ENCODE data around the gene TENM4.

TENM4 gene

DNA sequence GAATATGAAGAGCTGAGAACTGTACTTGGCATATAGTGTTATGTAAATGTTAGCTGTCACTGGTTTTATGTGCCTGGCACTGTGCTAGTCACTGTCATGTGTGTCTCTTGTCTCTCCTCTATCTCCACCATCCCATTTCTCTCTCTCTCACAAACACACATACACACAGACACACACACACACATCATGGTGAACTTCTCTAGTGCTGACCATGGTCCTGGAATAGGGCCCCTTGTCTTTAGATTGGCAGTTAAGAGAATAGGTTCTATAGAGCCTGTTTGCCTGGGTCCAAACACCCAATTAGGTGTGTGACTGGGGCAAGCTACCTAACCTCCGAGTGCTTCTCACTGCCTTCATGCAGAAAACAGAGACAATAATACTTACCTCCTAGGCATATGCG, 756.5 kb downstream of the TENM4 start:
- POLR2A ChIA-PET: no interaction called here
- Histone ChIP-seq H3K27ac (ENCODE audit: extremely low read depth, low read depth, low read length) (no peak overlapping the region), H3K4me3 (ENCODE audit: low read depth, low read length) (no peak overlapping the region), H3K36me3 (ENCODE audit: control insufficient read depth in 2 of 2, insufficient read depth in 1 of 2, low read length in 2 of 2) (no peaks in the 10 kb centered on the region), H3K4me1 (ENCODE audit: control insufficient read depth, insufficient read depth, low read length) (no peaks in the 10 kb centered on the region), H3K9me3 (ENCODE audit: control insufficient read depth, insufficient read depth, low read depth, low read length) (no peaks in the 10 kb centered on the region)
- CTCF ChIA-PET: interaction anchor here (0.8 to 1.6 kb wide), 2 partner anchors 15 to 38 kb away, joined by 3 to 6 read pairs; no protein-coding TSS in a partner anchor
- TF ChIP-seq, protein P1, sequence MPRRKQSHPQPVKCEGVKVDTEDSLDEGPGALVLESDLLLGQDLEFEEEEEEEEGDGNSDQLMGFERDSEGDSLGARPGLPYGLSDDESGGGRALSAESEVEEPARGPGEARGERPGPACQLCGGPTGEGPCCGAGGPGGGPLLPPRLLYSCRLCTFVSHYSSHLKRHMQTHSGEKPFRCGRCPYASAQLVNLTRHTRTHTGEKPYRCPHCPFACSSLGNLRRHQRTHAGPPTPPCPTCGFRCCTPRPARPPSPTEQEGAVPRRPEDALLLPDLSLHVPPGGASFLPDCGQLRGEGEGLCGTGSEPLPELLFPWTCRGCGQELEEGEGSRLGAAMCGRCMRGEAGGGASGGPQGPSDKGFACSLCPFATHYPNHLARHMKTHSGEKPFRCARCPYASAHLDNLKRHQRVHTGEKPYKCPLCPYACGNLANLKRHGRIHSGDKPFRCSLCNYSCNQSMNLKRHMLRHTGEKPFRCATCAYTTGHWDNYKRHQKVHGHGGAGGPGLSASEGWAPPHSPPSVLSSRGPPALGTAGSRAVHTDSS (tag by site-specific recombination; IDR thresholded peaks at IDR 0.05): no peak
- TF ChIP-seq, protein P2, sequence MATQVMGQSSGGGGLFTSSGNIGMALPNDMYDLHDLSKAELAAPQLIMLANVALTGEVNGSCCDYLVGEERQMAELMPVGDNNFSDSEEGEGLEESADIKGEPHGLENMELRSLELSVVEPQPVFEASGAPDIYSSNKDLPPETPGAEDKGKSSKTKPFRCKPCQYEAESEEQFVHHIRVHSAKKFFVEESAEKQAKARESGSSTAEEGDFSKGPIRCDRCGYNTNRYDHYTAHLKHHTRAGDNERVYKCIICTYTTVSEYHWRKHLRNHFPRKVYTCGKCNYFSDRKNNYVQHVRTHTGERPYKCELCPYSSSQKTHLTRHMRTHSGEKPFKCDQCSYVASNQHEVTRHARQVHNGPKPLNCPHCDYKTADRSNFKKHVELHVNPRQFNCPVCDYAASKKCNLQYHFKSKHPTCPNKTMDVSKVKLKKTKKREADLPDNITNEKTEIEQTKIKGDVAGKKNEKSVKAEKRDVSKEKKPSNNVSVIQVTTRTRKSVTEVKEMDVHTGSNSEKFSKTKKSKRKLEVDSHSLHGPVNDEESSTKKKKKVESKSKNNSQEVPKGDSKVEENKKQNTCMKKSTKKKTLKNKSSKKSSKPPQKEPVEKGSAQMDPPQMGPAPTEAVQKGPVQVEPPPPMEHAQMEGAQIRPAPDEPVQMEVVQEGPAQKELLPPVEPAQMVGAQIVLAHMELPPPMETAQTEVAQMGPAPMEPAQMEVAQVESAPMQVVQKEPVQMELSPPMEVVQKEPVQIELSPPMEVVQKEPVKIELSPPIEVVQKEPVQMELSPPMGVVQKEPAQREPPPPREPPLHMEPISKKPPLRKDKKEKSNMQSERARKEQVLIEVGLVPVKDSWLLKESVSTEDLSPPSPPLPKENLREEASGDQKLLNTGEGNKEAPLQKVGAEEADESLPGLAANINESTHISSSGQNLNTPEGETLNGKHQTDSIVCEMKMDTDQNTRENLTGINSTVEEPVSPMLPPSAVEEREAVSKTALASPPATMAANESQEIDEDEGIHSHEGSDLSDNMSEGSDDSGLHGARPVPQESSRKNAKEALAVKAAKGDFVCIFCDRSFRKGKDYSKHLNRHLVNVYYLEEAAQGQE (tag by site-specific recombination; IDR thresholded peaks at IDR 0.05): peak; percentile 96

DNA sequence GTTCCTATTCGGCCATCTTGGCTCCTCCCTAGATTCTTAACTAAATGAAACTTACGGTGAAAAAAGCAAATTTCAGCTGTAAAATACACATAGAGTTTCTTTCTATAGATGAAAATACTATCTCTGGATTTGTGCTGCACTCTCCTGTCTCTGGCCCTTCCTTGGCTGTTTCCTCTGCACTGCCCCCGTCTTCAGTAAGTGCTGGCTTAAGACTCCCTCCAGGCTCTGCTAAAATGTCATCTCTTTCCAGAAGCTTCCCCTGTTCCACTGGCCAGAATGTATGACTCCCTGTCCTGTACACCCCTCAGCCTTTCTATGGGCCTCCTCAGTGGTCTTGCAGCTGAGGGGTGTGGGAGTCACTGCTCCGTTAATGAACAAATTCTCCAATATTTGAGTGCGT, 757.1 kb downstream of the TENM4 start:
- TF ChIP-seq, protein P3, sequence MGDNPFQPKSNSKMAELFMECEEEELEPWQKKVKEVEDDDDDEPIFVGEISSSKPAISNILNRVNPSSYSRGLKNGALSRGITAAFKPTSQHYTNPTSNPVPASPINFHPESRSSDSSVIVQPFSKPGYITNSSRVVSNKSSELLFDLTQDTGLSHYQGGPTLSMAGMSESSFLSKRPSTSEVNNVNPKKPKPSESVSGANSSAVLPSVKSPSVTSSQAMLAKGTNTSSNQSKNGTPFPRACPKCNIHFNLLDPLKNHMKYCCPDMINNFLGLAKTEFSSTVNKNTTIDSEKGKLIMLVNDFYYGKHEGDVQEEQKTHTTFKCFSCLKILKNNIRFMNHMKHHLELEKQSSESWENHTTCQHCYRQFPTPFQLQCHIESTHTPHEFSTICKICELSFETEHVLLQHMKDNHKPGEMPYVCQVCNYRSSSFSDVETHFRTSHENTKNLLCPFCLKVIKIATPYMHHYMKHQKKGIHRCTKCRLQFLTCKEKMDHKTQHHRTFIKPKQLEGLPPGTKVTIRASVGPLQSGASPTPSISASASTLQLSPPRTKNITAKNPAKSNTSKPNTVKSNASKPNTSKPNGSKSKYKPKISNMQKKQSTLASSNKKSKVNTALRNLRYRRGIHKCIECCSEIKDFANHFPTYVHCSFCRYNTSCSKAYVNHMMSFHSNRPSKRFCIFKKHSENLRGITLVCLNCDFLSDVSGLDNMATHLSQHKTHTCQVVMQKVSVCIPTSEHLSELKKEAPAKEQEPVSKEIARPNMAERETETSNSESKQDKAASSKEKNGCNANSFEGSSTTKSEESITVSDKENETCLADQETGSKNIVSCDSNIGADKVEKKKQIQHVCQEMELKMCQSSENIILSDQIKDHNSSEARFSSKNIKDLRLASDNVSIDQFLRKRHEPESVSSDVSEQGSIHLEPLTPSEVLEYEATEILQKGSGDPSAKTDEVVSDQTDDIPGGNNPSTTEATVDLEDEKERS (tag by site-specific recombination; IDR thresholded peaks at IDR 0.05): no peak
- TF ChIP-seq, protein P4, sequence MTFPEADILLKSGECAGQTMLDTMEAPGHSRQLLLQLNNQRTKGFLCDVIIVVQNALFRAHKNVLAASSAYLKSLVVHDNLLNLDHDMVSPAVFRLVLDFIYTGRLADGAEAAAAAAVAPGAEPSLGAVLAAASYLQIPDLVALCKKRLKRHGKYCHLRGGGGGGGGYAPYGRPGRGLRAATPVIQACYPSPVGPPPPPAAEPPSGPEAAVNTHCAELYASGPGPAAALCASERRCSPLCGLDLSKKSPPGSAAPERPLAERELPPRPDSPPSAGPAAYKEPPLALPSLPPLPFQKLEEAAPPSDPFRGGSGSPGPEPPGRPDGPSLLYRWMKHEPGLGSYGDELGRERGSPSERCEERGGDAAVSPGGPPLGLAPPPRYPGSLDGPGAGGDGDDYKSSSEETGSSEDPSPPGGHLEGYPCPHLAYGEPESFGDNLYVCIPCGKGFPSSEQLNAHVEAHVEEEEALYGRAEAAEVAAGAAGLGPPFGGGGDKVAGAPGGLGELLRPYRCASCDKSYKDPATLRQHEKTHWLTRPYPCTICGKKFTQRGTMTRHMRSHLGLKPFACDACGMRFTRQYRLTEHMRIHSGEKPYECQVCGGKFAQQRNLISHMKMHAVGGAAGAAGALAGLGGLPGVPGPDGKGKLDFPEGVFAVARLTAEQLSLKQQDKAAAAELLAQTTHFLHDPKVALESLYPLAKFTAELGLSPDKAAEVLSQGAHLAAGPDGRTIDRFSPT (tag by site-specific recombination; IDR thresholded peaks at IDR 0.05): no peak
- TF ChIP-seq, protein P5, sequence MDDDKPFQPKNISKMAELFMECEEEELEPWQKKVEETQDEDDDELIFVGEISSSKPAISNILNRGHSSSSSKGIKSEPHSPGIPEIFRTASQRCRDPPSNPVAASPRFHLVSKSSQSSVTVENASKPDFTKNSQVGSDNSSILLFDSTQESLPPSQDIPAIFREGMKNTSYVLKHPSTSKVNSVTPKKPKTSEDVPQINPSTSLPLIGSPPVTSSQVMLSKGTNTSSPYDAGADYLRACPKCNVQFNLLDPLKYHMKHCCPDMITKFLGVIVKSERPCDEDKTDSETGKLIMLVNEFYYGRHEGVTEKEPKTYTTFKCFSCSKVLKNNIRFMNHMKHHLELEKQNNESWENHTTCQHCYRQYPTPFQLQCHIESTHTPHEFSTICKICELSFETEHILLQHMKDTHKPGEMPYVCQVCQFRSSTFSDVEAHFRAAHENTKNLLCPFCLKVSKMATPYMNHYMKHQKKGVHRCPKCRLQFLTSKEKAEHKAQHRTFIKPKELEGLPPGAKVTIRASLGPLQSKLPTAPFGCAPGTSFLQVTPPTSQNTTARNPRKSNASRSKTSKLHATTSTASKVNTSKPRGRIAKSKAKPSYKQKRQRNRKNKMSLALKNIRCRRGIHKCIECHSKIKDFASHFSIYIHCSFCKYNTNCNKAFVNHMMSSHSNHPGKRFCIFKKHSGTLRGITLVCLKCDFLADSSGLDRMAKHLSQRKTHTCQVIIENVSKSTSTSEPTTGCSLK (tag by site-specific recombination; IDR thresholded peaks at IDR 0.05): no peak
- Histone ChIP-seq H3K36me3 (ENCODE audit: control insufficient read depth in 2 of 2, insufficient read depth in 1 of 2, low read length in 2 of 2) (no peaks in the 10 kb centered on the region), H3K4me3 (ENCODE audit: low read depth, low read length) (no peak overlapping the region), H3K27ac (ENCODE audit: extremely low read depth, low read depth, low read length) (no peak overlapping the region), H3K9me3 (ENCODE audit: control insufficient read depth, insufficient read depth, low read depth, low read length) (no peaks in the 10 kb centered on the region), H3K4me1 (ENCODE audit: control insufficient read depth, insufficient read depth, low read length) (no peaks in the 10 kb centered on the region)
- ChIA-PET CTCF (interaction anchor here (0.8 to 1.6 kb wide), 2 partner anchors 15 to 37 kb away, joined by 3 to 6 read pairs; no protein-coding TSS in a partner anchor), POLR2A (no interaction called here)

DNA sequence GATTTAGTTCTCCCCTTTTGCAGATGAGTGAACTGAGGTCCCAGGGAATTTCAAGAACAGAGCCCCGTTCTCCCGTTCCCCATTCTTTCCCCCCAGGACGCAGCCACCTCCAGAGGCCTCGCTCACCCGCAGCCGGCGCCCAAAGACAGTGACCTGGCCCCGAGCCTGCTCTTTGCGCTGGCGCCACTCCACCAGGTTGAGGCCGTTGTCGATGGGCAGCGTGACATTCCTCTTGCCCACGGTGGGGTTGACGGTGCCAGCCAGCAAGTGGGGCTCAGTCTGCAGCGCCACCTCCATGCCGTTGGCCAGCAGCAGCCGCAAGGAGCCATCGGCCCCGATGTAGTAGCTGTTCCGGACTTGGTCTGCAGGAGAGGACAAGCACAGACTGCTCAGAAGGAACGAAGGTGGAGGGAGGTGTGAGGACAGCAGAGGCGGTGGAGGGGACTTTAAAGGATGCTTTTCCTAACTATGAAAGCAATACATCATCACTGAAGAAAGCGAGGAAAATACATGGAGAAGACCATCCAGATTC, 764.7 kb downstream of the TENM4 start:
- no peaks in the 10 kb centered on the region for H3K4me1 ChIP-seq (ENCODE audit: control insufficient read depth, insufficient read depth, low read length)
- TF ChIP-seq GLIS1 (tag by site-specific recombination; IDR thresholded peaks at IDR 0.05): no peak
- TF ChIP-seq, protein P6, sequence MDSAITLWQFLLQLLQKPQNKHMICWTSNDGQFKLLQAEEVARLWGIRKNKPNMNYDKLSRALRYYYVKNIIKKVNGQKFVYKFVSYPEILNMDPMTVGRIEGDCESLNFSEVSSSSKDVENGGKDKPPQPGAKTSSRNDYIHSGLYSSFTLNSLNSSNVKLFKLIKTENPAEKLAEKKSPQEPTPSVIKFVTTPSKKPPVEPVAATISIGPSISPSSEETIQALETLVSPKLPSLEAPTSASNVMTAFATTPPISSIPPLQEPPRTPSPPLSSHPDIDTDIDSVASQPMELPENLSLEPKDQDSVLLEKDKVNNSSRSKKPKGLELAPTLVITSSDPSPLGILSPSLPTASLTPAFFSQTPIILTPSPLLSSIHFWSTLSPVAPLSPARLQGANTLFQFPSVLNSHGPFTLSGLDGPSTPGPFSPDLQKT (IDR thresholded peaks at IDR 0.05; ENCODE audit: borderline replicate concordance, low read depth, low read length): no peak
- TF ChIP-seq, protein P7, sequence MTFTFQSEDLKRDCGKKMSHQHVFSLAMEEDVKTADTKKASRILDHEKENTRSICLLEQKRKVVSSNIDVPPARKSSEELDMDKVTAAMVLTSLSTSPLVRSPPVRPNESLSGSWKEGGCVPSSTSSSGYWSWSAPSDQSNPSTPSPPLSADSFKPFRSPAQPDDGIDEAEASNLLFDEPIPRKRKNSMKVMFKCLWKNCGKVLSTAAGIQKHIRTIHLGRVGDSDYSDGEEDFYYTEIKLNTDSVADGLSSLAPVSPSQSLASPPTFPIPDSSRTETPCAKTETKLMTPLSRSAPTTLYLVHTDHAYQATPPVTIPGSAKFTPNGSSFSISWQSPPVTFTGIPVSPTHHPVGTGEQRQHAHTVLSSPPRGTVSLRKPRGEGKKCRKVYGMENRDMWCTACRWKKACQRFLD (tag by site-specific recombination; IDR thresholded peaks at IDR 0.05): no peak
- TF ChIP-seq ZNF174 (tag by site-specific recombination; IDR thresholded peaks at IDR 0.05): no peak
- TF ChIP-seq, protein P8, sequence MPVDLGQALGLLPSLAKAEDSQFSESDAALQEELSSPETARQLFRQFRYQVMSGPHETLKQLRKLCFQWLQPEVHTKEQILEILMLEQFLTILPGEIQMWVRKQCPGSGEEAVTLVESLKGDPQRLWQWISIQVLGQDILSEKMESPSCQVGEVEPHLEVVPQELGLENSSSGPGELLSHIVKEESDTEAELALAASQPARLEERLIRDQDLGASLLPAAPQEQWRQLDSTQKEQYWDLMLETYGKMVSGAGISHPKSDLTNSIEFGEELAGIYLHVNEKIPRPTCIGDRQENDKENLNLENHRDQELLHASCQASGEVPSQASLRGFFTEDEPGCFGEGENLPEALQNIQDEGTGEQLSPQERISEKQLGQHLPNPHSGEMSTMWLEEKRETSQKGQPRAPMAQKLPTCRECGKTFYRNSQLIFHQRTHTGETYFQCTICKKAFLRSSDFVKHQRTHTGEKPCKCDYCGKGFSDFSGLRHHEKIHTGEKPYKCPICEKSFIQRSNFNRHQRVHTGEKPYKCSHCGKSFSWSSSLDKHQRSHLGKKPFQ (tag by site-specific recombination; IDR thresholded peaks at IDR 0.05): no peak
- no peak for TF ChIP-seq ZFP37 (tag by site-specific recombination; IDR thresholded peaks at IDR 0.05)
- TF ChIP-seq ZNF341 (tag by site-specific recombination; IDR thresholded peaks at IDR 0.05; ENCODE audit: low read depth): no peak

More for the DNA sequence above, 764.7 kb downstream of the TENM4 start:
- POLR2A ChIA-PET: no interaction called here
- Histone ChIP-seq H3K4me3 (ENCODE audit: low read depth, low read length) (no peak overlapping the region), H3K9me3 (ENCODE audit: control insufficient read depth, insufficient read depth, low read depth, low read length) (no peaks in the 10 kb centered on the region), H3K27ac (ENCODE audit: extremely low read depth, low read depth, low read length) (no peak overlapping the region), H3K36me3 (ENCODE audit: control insufficient read depth in 2 of 2, insufficient read depth in 1 of 2, low read length in 2 of 2) (no peaks in the 10 kb centered on the region)
- CTCF ChIA-PET: interaction anchor here (2.6 kb wide), 1 partner anchor 31 kb away, joined by 12 read pairs; no protein-coding TSS in a partner anchor
